HG03439 (cell line): ENCODE results near the gene TSPAN15.

ENCODE experiments used
- ATAC-seq: cut with Tn5 transposase; IDR thresholded peaks from one replicate; pipeline ENCODE4 v1.9.1; 2021; ENCODE audit warnings: mild to moderate bottlenecking, moderate library complexity; ENCODE audit not compliant: unreplicated experiment

Gene TSPAN15

DNA sequence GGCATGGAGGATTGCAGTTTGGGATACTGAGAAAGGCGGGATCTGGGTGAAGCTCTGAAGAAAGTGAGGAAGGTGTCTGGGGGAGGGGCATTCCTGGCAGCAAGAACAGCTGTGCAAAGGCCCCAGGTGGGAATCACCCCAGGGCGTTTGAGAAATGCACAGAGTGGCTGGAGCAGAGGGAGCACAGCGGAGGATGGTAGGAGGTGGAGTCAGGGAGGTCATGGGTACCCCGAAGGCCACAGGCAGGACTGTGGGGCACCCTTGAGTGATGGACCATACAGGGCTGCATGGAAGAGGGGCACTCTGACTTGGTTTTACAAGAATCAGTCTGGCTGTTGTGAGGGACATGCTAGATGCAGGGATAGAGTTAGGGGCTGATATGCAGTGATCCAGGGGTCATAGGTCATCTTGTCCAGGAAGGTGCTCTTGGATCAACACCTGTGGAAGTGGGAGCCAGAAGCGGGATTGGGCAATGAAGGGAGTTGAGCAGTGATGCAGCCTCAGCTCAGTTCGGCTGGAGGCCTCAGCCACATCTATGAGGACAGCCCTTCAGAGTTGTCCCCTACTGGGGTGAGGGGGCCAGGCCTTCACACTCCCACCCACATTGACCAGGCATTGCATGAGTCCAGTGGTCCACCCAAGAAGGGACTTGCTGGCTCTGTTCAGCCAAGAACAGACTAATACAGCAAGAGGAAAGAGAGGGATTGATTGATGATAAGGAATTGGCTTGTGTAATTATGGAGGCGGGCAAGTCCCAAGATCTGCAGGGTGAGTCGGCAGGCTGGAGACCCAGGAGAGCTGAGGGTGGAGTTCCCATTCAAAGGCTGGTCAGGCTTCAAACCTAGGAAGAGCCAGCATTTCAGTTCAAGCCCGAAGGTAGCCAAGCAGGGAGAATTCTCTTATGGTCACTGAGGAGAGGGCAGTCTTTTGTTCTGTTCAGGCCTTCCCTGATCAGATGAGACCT lies 48.7 kb downstream of the TSPAN15 start:
- ATAC-seq = no peak

DNA sequence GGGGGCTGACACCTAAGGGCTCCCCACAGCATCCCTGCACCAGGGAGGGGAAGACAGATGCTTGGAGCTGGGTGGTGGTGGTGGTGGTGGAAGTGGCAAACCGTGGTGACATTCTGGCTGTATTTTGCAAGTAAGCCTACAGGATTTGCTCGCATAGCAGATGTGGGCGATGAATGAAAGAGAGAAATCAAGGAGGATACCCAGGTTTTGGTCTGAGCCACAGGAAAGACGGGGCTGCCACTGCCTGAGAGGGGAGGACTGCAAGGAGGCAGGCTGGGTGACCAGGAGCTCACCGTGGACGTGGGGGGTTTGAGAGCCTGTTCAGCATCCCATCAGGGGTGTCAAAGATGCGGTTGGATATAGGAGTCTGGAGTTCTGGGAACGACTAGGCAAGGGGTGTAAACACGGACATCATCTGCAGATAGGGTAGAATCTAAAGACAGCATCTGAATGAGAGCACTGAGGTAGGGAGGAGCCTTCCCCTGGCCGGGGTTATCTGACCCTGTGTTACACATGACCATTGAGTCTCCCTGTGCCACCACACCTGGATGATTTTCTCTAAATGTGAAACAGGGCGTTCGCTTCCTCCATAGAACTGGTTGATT lies 49.7 kb downstream of the TSPAN15 start:
- ATAC-seq = no peak

DNA sequence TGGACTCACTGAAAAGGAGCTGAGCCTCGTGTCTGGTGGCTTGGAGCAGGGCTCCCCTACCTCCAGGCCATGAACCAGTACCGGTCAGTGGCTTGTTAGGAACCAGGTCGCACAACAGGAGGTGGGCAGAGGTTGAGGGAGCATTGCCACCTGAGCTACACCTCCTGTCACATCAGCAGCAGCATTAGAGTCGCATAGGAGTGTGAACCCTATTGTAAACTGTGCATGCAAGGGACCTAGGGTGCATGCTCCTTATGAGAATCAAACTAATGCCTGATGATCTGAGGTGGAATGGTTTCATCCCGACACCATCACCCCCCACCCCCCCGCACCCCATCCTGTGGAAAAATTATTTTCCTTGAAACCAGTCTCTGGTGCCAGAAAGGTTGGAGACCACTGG lies 50.4 kb downstream of the TSPAN15 start:
- no peak for ATAC-seq

DNA sequence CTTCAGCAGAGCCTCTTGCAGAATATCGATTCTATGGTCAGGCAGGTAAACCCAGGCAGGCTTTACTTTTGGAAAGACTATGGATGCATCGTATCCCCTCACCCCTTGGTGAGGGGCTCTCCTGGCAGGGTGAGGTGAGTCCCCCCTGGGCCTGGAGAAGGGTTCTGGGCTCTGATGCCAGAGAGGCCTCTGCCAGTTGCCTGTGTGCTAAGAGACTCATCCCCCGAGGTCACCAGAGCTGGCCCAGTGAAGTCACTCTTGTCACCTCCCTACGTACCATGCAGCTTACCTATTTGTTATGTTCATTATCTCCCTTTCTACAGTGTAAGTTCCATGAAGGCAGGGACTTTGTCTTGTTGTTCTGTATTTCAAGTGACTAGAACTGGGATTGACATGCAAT lies 51.3 kb downstream of the TSPAN15 start:
- no peak for ATAC-seq

DNA sequence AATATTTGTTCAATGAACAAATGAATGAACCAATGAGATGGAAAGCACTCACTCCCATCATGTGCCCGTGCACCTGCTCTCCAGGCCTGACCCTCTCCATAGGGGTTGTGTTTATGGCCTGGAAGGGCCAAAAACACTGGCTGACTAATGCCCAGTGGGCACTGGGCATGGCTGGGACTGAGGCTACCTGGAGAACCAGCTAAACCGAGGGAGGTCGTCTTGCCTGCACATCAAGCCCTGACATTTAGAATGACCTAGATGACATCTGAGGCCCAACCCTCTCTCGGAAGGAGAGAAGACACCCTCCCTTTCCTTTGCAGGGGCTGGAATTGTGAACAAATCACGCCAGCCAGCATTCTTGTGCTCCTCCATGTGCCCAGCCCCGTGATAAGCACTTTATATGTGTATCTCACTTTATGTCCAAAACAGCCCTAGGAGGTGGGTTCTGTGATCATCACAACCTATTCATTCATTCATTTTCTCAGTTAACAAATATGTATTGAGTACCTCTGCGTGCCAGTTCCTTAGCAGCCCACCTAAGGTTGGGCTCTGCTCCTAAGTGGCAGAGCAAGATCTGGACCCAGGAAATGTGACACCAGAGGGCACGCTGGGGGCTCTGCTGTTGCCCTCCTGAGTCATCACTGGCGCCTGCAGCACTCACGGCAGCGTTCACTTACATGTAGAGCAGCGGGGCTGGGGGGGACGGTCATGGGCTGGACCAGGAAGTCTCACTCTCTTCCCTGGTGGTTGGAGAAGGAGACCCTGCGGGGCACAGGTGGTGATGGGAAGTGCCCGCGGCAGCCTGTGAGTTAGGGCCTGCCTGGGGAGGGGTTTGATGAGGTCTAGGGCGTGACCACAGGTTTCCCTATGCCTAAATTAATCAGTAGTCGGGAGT lies 52.0 kb downstream of the TSPAN15 start:
- no peak for ATAC-seq

DNA sequence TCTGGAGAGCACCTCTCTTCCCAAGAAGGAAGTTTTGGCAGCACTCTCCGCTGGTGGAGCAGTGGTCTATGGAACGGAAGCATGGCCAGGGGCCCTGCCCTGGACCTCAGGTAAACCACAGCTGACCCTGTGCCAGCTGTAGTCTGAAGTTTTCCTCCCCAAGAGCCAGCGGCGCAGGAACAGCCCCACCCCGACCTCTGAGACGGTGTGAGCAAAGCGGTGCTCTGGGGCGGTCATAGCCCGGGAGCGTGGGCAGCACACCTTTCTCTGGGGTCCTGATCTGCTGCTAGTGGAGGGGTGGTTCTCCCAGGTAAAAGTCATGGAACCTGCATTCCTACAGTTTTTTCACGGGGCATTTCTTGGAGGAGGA lies 52.6 kb downstream of the TSPAN15 start:
- ATAC-seq = no peak

DNA sequence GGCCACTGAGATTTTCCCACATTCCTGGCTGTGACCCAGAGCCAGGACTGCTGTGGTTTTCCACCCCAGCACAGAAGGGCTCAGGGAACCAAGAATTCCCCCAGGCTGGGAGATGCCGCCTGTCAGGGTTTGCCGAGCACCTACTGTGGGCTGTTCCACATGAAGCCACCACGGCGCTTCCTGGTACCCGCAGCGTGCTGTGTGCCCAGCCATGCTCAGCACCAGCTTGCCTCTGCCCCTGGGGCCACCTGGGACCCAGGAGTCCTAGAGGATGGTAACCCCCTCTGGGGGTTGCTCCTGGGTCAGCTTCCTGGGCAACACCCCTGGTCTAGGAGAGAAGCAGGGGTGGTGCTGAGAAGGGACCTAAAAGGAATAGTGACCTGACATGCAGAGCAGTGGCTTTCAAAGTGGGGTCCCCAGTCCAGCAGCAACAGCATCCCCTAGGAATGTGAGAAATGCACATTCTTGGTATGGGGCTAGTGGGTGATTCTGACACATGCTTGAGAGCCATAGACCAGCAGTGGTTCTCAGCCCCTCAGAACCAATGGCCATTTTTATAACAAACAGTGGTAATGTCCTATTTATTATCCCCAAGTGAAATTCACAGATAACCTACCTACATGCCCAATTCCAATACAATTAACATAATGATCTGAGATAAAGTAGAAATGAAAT lies 53.4 kb downstream of the TSPAN15 start:
- no peak for ATAC-seq

DNA sequence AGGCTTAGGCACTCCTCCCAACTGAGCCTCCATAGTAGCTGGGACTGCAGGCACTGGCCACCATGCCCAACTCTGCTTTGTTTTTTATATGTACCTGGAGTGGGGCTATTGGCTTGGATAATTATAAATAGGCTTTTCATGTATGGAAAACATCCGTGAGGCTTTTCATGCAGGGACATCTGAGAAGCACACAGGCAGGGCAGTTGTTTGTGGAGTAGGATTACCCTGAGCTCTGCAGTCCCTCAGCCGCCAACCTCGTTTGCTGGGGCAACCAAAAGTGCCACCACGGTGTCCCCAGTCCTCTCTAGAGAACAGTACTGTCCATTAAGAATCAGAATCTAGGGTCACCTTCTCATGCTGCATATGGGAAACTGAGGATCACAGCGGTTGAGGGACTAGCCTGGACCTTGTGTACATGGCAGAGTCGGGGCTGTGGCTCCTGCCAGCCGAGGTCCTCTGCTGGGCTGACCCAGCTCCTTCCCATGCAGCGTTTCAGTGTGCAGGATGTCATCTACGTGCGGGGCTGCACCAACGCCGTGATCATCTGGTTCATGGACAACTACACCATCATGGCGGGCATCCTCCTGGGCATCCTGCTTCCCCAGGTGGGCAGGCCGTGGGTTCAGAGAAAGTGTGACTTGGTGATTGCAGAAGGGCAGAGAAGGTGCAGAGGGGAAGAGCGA lies 54.5 kb downstream of the TSPAN15 start:
- no peak for ATAC-seq

DNA sequence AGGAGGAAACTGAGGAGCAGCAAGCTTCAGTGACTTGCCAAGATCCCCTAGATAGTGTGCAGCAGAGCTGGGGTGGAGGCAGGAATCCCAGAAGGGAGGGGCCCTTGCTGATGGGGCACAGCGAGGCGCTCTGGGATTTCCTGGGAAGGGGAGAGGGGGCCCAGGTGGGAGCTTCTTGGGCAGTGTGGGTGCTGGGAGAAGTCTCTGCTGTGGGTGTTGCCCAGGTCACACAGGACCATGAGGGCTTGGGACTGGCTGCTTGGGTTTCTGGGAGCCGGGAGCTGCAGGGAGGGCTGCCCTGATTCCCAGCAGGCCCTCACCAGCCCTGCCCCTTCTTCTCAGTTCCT lies 55.2 kb downstream of the TSPAN15 start:
- no peak for ATAC-seq

DNA sequence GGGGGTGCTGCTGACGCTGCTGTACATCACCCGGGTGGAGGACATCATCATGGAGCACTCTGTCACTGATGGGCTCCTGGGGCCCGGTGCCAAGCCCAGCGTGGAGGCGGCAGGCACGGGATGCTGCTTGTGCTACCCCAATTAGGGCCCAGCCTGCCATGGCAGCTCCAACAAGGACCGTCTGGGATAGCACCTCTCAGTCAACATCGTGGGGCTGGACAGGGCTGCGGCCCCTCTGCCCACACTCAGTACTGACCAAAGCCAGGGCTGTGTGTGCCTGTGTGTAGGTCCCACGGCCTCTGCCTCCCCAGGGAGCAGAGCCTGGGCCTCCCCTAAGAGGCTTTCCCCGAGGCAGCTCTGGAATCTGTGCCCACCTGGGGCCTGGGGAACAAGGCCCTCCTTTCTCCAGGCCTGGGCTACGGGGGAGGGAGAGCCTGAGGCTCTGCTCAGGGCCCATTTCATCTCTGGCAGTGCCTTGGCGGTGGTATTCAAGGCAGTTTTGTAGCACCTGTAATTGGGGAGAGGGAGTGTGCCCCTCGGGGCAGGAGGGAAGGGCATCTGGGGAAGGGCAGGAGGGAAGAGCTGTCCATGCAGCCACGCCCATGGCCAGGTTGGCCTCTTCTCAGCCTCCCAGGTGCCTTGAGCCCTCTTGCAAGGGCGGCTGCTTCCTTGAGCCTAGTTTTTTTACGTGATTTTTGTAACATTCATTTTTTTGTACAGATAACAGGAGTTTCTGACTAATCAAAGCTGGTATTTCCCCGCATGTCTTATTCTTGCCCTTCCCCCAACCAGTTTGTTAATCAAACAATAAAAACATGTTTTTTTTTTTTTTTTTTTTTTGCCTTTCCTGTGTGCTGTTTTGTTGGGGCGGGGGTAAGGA lies 55.8 kb downstream of the TSPAN15 start:
- ATAC-seq = no peak

DNA sequence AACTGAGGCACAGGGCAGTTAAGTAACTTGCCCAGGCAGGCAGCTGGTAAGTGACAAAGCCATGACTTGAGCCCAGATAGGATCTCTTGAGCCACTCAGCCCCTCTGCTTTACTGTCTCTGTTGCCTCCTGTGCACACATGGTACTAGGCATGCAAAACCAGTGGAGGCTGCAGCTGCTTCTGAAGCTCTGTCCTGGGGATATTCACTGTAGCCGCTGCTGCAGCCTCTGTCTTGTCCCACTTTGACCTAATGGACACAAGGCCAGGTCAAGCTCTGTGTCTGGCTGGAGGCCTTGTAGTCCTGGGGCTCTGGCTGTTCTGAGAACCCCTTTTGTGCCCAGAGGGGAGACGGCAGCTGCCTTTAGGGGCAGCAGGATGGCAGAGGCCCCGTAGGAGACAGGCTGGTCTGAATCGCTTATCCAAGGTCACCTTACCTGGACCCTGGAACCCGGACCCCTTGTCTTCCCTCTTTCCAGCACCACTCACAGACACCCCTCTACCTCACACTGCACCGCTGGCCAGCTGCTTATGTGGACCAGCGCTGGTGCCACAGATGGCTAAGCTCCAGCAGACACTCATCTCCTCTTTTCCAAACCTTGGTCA lies 57.6 kb downstream of the TSPAN15 start:
- no peak for ATAC-seq

DNA sequence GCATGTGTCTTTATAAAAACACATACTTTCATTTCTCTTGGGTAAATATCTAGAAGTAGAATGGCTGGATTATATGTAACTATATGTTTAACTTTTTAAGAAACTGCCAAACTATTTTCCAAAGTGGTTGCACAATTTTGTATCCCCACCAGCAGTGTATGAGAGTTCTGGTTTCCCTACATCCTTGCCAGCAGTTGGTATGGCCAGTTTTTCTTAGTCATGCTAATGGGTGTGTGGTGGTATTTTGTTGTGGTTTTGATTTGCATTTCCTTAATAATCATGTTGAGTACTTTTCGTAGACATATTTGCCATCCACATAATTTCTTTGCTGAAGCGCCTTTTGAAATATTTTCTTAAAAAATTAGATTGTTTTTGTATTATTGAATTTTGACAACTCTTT lies 61.6 kb downstream of the TSPAN15 start:
- ATAC-seq = no peak

DNA sequence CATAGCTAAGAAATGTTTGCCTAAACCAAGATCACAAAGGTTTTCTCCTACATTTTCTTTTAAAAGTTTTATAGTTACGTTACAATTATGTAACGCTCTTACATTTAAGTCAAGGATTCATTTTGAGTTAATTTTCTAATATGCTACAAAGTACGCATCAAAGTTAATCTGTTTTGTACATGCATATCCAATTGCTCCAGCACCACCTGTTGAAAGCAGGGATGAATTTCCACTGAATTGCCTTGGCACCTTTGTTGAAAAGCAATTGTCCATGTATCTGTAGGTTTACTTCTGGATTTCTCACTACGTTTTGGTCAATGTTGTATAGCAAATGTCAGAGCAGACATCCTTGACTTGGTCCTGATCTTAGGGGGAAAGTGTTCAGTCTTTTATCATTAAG lies 62.4 kb downstream of the TSPAN15 start:
- ATAC-seq = no peak

DNA sequence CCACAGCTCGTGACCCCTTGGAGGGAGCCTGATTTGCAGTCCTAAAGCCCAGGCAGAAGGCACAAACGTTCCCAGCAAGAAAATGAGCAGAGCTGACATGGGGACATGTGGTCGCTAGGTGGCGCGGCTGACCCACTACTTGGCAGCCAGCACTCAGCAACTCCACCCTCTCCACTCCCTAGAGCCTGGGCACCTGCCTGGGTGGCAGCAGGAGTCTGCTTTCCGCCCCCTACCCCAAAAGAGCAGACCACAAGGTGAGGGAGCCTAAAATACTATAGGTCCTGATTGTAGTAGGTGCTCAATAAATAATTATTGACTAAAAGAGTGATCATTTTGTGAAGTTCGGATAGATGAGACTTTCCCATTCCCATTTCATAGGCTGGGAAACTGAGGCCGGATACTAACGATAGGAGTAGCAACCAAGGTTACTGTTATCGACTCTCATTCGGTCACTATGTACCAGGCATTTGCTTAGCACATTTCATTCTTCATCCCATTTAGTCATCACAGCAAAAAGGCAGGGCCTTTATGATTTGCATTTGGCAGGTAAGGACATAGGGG lies 64.5 kb downstream of the TSPAN15 start:
- ATAC-seq = no peak

DNA sequence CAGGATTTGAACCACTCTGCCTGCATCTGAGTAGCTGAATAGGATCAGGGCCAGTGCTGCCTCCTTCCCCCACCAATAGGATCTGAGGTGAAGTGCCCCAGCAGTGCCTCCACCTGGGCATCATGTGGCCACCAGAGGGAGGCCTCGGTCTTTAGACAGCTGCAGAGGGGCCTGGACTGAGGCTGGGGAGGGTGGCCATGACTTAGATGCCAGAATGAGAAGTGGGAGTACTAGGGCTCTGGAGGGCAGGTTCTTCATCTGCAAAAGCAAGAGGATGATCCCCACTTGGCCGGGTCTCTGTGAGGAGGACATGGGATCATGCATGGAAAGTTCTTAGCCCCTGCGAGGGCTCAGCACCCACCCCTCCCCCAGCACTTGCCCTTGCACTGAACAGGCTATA lies 65.1 kb downstream of the TSPAN15 start:
- ATAC-seq = no peak

DNA sequence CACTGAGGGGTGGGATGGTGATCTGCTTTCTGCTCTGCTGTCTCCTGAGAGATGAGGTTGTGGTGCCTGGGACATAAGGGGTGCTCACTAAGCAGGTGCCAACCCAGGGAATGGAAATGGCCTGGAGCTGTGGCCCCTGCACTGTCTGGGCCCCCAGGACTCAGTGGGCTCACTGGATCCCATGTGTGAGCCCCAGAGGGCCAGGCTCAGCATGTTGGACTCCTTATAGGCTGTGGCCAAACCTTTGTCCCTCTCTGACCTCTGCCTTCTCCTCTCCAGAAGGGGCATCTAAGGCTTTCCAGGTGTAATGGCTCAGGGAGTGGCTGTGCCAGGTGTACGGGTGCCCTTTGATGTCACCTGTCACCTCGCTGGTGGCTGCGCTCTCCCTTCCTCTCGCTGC lies 65.5 kb downstream of the TSPAN15 start:
- ATAC-seq = no peak

DNA sequence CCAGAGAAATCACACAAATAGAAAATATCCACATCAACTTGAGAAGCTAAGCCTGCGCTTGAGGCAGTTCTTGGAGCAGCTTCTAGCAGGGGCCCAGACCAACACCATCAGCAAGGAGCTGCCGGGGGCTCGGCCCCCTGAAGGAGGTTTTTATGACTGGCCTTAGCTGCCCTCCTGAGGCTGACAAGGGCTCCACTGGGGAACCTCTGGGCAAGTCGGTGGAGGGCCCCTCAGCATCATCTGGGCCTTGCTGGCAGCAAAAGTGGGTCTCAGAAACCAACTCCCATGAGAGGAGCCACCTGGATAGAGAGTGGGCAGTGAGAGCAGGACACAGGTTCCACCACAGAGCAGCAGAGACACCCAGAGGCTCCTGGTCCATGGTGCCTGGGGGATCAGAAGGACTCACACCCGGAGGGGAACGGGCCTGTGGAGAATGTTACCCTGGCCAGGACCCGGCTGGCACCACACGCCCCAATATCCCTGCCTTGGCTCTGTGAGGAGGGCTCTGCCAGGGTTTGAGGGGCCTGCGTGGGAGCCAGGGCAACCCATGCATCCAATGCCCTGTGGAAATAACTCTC lies 66.1 kb downstream of the TSPAN15 start:
- ATAC-seq = no peak

DNA sequence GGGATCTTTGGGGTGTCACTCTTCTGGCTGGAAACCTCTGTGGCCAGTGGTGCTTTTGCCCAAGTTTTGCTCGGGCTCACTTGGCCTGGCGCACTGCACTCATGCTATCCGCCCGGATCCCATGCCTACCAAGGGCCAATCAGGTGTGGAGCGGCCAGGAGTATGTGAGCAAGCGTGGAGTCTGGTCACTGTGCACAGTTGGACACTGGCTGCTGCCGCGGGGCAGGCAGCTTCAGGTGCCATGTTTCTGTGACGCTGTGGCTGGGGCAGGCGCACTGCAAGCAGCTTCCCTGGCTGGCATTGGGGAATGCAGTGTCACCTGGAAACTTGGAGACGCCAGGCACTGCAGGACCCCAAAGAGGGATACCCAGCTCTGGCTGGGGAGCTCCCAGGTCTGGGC lies 76.7 kb downstream of the TSPAN15 start:
- no peak for ATAC-seq
